ENCODE results near the gene RASAL2.

Gene RASAL2

DNA sequence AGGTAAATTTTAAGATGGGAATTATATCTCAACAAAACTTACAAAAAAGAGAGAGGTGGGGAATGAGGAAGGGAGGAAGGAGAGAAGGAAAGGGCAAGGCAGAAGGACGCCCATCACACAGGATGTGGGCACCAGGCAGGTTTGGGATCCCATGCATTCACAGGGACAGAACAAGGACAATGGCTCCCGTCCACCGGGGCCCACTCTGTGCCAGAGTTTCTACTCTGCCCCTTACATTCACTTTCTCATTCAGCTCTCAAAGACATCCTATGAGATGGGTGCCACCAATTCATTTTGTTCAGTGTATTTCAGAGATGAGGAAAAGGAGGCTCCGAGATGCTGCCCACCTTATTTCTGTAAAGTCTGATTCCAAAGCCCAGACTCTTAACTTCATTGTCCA is 395.5 kb downstream of the RASAL2 start:
- peaks cover 7% of the 10 kb centered on the region for H3K4me1 ChIP-seq (ENCODE audit: low read length)
- no peak overlapping the region for H3K27ac ChIP-seq (ENCODE audit: low read length)
- no peaks in the 10 kb centered on the region for H3K27me3 ChIP-seq (ENCODE audit: low read depth, low read length)
- H3K36me3 ChIP-seq (replicated peaks; ENCODE audit: low read depth, low read length) = no peaks in the 10 kb centered on the region
- H3K4me2 ChIP-seq (ENCODE audit: low read length) = no peak overlapping the region
- no peak for TF ChIP-seq EZH2phosphoT487 (IDR thresholded peaks at IDR 0.05; ENCODE audit: low read depth)
- TF ChIP-seq, protein P1, sequence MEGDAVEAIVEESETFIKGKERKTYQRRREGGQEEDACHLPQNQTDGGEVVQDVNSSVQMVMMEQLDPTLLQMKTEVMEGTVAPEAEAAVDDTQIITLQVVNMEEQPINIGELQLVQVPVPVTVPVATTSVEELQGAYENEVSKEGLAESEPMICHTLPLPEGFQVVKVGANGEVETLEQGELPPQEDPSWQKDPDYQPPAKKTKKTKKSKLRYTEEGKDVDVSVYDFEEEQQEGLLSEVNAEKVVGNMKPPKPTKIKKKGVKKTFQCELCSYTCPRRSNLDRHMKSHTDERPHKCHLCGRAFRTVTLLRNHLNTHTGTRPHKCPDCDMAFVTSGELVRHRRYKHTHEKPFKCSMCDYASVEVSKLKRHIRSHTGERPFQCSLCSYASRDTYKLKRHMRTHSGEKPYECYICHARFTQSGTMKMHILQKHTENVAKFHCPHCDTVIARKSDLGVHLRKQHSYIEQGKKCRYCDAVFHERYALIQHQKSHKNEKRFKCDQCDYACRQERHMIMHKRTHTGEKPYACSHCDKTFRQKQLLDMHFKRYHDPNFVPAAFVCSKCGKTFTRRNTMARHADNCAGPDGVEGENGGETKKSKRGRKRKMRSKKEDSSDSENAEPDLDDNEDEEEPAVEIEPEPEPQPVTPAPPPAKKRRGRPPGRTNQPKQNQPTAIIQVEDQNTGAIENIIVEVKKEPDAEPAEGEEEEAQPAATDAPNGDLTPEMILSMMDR (IDR thresholded peaks at IDR 0.05; ENCODE audit: low read depth, low read length) = no peak
- H4K20me1 ChIP-seq (ENCODE audit: insufficient read depth, low read length) = no peaks in the 10 kb centered on the region
- no peaks in the 10 kb centered on the region for H3K9me3 ChIP-seq (ENCODE audit: insufficient read depth, low read length)
- no peak overlapping the region for H2AFZ ChIP-seq (ENCODE audit: low read depth, low read length)
- H3K9ac ChIP-seq (ENCODE audit: low read length) = no peak overlapping the region
- H3K79me2 ChIP-seq (ENCODE audit: low read length) = no peaks in the 10 kb centered on the region
- no peak overlapping the region for H3K4me3 ChIP-seq (ENCODE audit: low read length)

DNA sequence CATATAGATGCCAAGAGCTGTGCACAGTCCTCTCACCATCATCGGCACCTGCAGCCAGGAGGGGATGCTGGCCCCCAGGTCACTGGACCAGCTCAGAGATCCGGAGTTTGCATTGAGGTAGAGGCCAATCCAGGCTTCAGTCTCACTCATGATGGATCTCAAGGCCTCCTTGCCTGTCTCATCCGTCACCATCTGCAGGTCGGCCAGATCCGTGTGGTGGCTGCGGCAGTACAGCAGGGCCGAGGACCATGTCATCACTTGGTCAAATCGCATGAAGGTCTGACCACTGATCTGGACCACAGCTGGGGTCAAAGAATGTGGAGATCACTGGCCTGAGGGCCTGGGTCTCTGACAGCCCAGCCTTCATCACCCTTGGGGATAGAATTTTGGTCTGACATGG is 396.2 kb downstream of the RASAL2 start:
- H3K36me3 ChIP-seq (replicated peaks; ENCODE audit: low read depth, low read length) = no peaks in the 10 kb centered on the region
- no peak overlapping the region for H3K4me2 ChIP-seq (ENCODE audit: low read length)
- no peaks in the 10 kb centered on the region for H4K20me1 ChIP-seq (ENCODE audit: insufficient read depth, low read length)
- no peaks in the 10 kb centered on the region for H3K79me2 ChIP-seq (ENCODE audit: low read length)
- no peaks in the 10 kb centered on the region for H3K9me3 ChIP-seq (ENCODE audit: insufficient read depth, low read length)
- no peak overlapping the region for H3K27ac ChIP-seq (ENCODE audit: low read length)
- H3K4me3 ChIP-seq (ENCODE audit: low read length) = no peak overlapping the region
- H3K9ac ChIP-seq (ENCODE audit: low read length) = no peak overlapping the region
- H2AFZ ChIP-seq (ENCODE audit: low read depth, low read length) = no peak overlapping the region
- TF ChIP-seq, protein P1 (IDR thresholded peaks at IDR 0.05; ENCODE audit: low read depth, low read length) = no peak
- TF ChIP-seq EZH2phosphoT487 (IDR thresholded peaks at IDR 0.05; ENCODE audit: low read depth) = no peak
- peaks cover 7% of the 10 kb centered on the region for H3K4me1 ChIP-seq (ENCODE audit: low read length)
- H3K27me3 ChIP-seq (ENCODE audit: low read depth, low read length) = no peaks in the 10 kb centered on the region

DNA sequence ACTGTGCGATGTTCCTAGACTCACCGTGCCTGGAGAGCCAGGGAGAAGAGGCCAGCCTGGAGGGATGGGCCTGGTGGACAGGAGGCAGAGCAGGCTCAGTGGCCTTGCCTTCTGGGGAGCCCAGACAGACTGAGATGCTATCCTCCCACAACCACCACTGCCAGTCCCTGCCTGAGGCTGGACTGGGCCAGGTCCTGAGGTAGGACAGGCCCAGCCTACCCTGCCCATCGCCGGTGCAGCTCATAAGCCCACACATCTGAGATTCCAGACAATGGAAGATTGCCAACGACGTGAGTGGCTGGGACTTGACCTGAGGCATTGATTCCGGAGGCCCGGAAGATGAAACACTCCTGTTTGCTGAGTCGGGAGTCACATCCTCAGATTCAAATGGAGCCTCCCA is 397.1 kb downstream of the RASAL2 start:
- no peak overlapping the region for H3K4me2 ChIP-seq (ENCODE audit: low read length)
- H2AFZ ChIP-seq (ENCODE audit: low read depth, low read length) = no peak overlapping the region
- no peak for TF ChIP-seq EZH2phosphoT487 (IDR thresholded peaks at IDR 0.05; ENCODE audit: low read depth)
- TF ChIP-seq, protein P1 (IDR thresholded peaks at IDR 0.05; ENCODE audit: low read depth, low read length) = no peak
- no peak overlapping the region for H3K4me3 ChIP-seq (ENCODE audit: low read length)
- H3K27me3 ChIP-seq (ENCODE audit: low read depth, low read length) = no peaks in the 10 kb centered on the region
- no peak overlapping the region for H3K27ac ChIP-seq (ENCODE audit: low read length)
- no peaks in the 10 kb centered on the region for H4K20me1 ChIP-seq (ENCODE audit: insufficient read depth, low read length)
- peaks cover 1% of the 10 kb centered on the region for H3K4me1 ChIP-seq (ENCODE audit: low read length)
- H3K79me2 ChIP-seq (ENCODE audit: low read length) = no peaks in the 10 kb centered on the region
- no peaks in the 10 kb centered on the region for H3K9me3 ChIP-seq (ENCODE audit: insufficient read depth, low read length)
- H3K9ac ChIP-seq (ENCODE audit: low read length) = no peak overlapping the region
- H3K36me3 ChIP-seq (replicated peaks; ENCODE audit: low read depth, low read length) = no peaks in the 10 kb centered on the region

DNA sequence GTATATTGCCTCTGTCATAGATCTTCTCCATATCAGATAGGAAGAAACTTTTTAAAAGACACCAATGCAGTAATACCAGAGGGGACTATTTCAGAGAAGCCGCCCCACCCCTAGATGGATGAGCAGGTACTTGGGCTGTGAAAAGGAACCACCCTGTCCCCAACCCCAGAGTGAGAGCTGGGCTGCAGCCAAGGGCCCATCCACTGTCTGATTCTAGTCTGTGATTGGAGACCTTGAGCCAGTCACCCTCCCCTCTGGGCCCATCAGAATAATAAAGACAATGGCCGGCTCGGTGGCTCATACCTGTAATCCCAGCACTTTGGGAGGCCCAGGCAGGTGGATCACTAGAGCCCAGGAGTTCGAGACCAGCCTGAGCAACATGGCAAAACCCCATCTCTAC is 397.8 kb downstream of the RASAL2 start:
- no peak overlapping the region for H3K9ac ChIP-seq (ENCODE audit: low read length)
- H3K27ac ChIP-seq (ENCODE audit: low read length) = no peak overlapping the region
- no peaks in the 10 kb centered on the region for H3K4me1 ChIP-seq (ENCODE audit: low read length)
- H3K79me2 ChIP-seq (ENCODE audit: low read length) = no peaks in the 10 kb centered on the region
- H3K9me3 ChIP-seq (ENCODE audit: insufficient read depth, low read length) = no peaks in the 10 kb centered on the region
- H2AFZ ChIP-seq (ENCODE audit: low read depth, low read length) = no peak overlapping the region
- no peaks in the 10 kb centered on the region for H3K27me3 ChIP-seq (ENCODE audit: low read depth, low read length)
- H3K4me2 ChIP-seq (ENCODE audit: low read length) = no peak overlapping the region
- no peak overlapping the region for H3K4me3 ChIP-seq (ENCODE audit: low read length)
- TF ChIP-seq, protein P1 (IDR thresholded peaks at IDR 0.05; ENCODE audit: low read depth, low read length) = no peak
- no peak for TF ChIP-seq EZH2phosphoT487 (IDR thresholded peaks at IDR 0.05; ENCODE audit: low read depth)
- H4K20me1 ChIP-seq (ENCODE audit: insufficient read depth, low read length) = no peaks in the 10 kb centered on the region
- H3K36me3 ChIP-seq (replicated peaks; ENCODE audit: low read depth, low read length) = no peaks in the 10 kb centered on the region
